DMS79 (cell line): ENCODE results near the gene CACNG4.
A peak's percentile ranks its signal among the peaks of the same experiment; 100 is the strongest.

ENCODE experiments used
- DNase-seq: peaks from one replicate; lab custom pipeline; 2025; lab: John Stamatoyannopoulos, UW

Gene CACNG4

DNA sequence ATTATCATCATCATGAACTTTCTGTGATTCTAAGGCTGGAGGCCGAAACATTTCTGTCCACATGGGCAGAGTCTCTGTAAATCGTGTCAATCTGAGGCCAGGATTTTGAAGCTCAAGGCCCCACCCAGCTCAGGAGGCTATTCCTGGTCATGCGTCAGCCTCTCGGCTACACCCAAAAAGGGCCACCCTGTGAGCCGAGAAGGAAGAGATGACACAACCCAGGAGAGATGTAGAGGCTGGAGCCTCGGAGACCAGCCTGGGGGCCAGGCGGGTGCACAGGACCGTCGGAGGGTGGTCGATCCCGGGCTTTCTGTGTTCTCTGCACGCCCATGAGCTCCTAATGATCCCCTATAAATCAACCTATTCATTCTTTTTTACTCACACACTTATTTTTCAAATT, 78.8 kb downstream of the CACNG4 start:
- no peak for DNase-seq

DNA sequence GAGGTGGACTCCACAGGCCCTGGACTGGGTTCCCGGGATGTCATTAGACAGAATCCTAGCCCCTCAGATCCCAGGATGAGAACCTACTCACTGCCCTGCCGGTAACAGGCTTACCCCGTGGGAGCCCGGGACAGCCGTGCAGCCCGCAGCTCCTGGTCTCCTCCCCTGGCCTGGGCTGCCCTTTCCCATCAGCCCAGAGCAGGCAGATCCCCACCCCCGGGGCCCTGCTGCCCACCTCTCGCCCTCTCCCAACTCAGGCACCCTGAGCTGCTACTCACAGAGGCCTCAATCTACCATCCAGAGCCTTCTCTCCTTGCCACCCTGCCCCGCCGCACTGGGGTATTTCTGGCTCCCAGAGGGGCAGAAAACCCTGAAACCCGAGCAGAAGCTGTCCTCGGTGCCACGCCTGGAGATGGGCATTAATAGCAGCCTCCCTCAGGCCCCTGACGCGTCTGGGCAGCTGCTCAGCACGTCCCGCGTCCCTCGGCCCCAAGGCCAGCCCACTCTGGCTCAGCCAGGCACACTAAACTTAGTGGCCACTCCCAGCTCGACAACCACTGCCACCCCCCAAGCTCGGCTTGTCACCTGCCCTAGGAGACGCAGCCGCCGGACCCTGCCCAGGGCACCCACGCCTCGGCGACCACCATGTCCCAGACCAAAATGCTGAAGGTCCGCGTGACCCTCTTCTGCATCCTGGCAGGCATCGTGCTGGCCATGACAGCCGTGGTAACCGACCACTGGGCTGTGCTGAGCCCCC, 79.7 kb downstream of the CACNG4 start, which contains the start of gene CACNG1:
TSS of gene CACNG1 (plus strand) at position 539 of the 757 bp plus-strand sequence. CDS start at position 646, 107 bp downstream.
- DNase-seq, result no peak

DNA sequence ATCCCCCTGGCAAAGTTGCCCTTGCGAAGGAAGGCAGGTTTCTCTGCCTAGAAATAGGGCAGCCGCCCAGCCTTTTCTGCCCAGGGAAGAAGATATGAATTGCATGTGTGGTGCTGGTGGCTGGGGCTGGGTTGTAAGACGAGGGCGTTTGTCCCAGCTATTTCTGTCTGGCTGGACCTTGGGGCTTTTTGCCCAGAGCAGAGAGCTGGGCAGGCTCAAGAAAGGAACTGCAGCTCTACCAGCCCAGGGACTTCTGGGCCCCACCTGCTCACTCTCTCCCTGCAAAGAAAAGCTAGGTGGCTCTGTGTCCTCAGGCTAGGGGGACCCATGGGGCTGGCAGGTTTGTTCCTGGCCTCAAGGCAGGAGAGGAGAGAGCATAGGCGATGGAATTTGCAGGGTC, 80.4 kb downstream of the CACNG4 start:
- DNase-seq, result no peak

DNA sequence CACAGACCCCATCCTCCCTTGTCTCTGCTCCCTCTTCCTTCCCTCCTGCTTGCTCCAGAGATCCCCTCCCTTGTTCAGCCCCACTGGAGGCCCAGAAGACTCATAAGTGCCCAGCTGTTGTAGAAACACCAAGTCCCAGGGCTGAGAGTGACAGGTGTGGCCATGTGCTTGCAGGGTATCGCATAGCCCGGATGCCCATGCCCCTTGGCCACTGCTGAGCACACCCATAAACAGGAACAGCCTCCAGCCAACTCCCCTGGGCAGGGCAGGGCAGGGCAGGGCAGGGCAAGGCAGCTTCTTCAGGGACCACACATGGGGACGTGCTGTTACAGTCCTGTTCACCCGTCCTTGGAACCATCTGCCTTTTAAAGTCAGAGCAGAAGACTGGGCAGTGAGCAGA, 81.9 kb downstream of the CACNG4 start:
- no peak for DNase-seq

DNA sequence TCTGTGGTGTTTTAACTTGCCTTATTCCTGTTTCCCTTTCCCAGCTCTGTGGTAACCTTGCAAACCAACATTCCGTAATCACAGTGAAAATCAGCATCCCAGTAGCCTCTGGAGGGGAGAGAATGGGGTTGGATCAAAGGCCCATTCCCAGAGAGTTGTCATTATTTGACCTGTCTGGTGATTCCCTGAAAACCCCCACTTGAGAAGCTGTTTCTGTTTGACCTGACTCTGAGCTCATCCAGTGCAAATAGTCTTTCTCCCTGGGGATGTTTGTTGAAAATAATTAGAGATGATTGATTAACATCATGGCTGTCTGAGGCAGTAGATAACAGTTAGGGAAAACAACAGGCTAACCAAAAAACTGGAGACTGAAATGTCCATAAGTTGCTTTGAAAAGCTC, 82.9 kb downstream of the CACNG4 start:
- no peak for DNase-seq

DNA sequence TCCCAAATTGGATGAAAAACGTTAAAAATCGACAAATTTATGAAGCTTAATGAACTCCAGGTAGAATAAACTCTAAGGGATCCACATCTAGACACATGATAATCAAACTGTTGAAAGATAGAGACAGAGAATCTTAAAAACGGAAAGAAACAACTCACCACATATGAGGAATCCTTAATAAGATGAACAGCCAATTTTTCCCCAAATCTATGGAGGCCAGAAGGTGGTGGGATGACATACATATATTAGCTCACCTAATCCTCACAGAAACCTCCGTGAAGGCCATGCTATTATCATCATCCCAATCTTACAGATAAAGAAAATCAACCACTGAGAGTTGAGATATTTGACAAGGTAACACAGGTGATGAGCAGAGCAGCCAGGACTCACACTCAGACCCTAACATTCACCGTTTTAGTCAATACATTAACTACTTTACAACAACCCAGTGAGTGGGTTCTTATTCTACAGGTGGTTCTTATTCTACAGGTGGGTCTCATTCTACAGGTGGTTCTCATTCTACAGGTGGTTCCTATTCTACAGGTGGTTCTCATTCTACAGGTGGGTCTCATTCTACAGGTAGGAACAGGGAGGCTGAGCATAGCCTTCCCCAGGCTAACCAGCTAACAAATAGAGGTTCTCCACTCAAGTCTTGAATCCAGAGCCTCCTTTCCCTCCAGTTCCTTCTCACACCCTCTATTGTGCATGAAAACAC, 84.7 kb downstream of the CACNG4 start:
- DNase-seq, result no peak

DNA sequence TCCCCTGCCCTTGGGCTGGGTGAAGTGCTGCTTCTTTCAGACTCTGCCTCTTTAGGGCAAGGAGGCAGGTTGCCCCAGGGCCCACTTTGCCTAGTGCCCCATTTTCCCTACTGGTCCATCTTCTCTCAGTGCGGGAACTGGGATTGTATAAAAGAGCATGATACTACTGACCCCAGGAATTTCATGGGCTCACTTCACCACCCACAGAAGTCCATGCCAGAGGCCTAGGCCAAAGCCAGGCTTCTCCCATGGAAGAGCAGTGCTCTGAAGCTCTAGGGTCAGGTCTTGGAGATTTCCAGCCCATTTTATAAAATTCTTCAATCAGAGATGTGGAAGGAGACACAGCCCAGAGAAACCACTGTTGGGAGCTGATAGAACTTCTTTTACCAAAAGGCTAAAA, 85.6 kb downstream of the CACNG4 start:
- no peak for DNase-seq

DNA sequence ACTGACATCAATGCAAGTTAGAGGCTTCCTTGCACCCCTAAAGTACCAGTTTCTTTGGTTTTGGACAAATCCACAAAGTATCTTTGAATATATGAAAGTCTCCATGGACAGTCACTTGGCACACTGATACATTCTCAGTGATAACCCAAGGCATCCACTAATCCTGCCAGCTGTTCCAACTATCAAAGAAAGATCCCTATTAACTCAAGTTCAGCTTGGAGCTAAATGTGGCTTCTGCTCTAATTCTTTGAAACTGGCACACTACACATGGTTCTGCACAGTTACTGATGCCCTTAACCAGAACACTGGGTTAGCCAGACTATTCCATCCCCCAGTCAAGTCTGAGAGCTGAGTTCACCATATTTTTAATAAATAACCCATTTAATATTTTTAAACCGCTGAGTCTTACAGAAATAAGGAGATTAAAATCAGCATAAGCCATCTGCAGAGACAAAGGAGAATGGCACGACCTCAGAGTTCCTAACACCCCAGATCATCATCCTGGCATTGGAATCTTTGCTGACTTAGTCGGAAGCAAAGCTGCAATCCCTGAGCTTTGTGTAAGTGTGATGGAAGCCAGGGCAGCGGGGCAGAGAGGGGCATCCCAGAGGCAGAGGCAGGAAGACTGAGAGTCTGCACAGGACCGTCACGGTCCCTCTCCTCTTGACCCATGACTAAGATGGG, 86.1 kb downstream of the CACNG4 start:
- no peak for DNase-seq

DNA sequence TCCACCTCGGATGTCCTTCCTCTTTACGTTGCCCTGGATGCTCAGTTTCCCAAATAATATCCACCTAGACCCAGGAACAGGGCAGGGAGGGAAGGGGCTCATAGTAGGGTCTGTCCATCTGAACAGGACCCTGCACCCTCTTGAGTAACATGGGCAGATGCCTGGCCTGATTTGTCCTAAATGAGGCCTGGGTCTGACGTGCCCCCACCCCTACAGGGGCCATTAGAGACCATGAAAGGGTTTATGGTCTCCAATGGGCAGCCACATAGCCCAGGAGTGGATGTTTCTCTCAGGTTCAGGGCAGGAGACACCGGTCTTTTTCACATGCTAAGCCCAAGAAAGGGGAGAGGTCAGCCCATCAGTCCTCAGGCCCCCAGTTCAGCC, 86.6 kb downstream of the CACNG4 start:
- DNase-seq, result no peak

DNA sequence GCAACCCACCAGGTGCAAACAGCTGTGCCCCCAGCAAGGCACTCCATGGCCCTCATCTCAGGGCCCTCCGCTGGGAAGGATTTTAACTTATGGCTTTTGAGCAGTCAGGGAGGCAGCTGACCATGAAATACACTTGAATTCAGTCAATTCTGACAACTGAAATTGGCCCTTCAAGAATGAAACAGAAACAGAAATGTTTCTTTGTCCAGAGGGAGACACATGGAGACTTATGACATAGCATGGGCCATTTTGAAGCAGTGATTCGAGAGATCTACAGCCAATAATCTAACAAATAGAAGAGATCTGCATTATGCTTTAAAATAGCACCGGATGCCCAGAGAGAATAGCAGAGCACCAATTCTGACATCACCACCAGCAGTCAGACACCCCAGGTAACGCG, 87.3 kb downstream of the CACNG4 start:
- DNase-seq, result peak; percentile 51

DNA sequence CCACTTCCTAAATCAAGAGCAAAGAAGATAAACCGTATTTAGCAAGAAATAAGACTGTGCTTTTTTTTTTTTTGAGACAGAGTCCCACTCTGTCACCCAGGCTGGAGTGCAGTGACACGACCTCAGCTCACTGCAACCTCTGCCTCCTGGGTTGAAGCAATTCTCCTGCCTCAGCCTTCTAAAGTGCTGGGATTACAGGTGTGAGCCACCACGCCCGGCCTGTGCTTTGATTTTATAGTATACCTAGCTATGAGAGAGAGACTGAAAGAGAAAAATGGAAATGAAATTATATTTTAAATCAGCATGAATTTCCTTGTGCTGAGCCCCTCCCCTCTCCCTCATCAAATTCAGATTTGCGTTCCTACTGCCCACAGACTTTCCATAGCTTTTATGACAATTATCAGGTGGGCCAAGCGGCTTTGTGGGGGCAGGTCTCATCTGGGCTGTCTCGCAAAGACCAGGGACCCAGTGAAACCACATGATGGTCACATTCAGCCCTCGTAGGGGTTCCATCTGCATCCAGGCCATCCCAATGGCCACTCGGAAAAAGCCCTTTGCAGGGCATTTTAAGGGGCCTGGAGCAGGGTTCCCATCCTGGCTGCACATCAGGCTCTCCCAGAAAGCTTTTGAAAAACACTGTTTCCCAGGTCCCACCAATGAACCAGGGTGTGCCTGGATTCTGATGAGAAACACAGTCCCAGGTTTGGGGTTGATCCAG, 88.4 kb downstream of the CACNG4 start:
- DNase-seq, result no peak

DNA sequence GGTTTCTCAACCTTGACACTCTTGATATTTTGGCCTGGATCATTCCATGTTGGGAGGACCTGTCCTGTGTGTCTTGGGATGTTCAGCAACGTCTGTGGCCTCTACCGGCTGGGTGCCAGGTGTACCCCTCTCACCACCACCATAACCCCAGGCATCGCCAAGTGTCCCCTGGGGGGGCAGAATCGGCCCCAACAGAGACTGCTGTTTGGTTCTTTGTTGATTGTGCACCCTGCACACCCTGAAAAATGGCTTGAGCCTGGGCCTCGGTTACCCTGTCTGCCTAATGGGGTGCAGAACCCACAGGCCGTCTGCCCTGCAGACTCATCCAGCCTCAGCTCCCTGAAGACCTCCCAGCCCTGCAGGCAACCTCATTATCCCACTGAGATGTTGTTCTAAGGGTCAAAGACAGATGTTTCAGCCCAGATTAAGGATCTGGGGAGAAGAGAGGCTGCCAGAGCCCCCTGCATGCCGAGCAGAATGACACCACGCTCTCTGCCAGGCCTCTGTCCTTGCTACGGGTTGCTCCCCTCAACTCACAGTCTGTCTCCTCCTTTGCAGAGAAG, 89.0 kb downstream of the CACNG4 start:
- DNase-seq, result no peak

DNA sequence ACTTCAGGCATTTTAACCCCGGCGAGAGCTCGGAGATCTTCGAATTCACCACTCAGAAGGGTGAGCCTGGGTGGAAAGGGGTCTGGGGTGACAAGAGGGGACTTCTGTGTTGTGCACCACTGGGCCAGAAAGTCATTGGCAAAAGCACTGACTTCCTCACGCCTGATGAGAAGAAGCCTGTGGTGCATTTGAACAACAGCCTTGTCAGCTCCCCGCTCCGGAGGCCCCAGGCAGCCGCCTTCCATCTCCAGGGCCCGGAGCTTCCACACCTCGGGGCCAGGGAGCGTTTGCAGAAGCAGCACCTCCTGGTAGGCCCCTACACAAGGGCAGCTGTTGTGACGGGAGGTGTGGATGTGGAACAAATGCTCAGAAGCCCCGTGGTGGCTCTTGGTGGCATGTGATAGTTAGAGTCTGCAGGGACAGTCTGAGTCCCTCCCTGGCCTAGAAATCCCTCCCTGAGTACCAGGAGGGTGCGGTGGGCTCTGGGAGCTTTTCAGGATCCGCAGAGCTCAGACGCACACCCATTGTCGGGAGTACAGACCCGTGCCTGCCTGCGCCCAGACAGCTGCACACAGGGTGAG, 89.6 kb downstream of the CACNG4 start:
- DNase-seq, result no peak

DNA sequence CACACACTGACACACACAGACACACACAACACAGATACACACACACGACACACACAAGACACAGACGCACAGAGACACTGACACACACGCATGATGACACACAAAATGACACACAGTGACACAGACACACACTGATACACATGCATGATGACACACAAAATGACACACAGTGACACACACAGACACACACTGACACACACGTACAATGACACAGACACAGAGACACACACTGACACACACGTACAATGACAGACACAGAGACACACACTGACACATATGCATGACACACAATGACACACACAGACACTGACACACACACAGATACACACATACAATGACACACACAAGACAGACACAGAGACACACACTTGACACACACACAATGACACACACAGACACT, 90.1 kb downstream of the CACNG4 start:
- DNase-seq, result no peak

DNA sequence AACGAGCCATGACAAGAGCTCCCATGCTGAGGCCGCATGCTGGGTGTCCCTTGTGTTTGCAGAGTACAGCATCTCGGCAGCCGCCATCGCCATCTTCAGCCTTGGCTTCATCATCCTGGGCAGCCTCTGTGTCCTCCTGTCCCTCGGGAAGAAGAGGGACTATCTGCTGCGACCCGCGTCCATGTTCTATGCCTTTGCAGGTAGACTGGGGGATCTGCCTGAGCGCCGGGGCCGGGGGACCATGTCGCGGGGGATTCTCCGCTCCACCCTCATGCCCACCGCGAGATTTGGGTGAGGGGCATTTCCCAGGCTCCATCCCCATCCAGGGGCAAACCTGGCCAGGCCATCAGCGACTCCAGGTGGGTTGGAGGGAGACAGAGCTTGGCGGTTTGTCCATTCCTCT, 90.5 kb downstream of the CACNG4 start:
- no peak for DNase-seq

DNA sequence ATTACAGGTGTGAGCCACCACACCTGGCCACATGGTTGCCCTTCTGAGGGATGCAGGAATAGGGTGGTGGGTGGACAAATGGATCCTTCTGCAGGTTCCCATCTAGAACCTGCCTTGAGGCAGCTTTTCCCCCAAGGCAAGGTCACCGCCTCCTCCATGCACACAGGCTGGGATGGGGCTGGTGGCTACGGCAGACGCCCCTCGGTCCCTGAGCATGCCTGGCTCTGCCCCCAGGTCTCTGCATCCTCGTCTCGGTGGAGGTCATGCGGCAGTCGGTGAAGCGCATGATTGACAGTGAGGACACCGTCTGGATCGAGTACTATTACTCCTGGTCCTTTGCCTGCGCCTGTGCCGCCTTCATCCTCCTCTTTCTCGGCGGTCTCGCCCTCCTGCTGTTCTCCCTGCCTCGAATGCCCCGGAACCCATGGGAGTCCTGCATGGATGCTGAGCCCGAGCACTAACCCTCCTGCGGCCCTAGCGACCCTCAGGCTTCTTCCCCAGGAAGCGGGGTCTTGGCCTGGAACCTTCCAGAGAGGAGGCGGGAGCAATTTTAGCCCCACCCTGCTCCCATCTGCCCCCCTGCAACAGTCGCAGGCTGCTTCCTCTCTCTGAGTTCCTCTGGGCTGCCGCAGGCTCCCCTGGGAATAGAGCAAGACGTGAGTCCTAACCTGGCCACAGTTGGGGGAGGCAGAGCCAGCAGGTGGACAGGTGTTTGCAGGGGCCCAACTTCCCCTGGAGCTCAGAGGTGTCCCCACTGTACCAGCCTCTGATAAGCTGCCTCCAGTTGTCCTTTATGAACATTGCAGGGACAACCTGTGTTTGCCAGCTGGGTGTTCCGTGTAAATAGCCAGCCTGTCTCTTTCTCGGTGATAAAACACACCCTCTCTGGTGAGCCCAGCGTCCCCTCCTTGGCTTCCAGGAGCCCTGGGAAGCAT, 91.6 kb downstream of the CACNG4 start:
- DNase-seq, result no peak

DNA sequence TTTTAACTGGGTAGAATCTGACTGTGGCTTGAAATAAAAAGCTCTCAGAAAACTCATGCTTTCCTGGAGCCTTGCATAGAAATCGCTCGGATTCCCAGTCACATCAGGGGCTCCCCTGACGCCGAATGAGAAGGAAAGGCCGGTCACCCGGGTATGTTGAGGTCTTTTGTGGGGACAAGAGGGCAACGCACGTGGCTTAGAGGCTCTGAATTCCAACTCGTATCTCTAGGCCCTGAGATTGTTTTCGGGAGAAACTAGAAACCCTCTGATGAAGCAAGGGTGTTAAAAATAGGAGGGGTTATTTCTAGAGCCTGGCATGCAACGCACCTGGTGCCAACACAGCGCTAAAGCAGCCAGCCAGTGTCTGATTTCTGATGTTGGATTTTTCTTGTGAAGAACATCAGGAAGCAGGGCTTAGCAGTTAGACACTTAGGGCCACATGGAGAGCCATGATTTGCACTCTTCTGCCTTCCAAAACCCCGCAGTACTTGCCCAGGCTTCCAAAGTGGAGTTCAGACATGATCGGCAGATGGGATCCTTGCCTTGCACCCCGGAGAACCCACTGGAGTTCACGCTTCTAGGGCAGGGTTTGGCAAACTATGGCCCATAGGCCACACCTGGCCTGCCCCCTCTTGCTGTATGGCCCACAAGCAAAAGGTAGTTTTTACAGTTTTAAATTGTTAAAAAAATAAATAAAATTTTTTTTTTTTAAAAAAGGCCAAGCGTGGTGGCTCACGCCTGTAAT, 92.4 kb downstream of the CACNG4 start:
- DNase-seq, result no peak

DNA sequence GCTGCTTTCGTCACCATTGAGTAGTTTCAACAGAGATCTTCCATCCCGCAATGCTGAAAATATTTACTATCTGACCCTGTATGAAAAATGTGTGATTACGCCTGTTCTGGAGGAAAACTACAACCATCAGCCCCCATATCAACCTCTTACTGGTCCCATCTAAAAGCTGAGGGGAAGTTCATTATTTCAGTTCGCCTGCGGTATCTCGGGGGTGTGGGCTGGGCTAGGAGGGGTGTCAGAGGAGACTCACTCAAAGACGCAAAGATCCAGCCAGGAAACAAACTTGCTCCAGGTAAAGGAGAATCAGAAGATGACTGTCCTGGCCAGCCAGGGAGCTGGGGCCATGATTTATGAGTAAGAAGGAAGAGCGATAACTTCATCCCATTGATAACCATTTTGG, 93.5 kb downstream of the CACNG4 start:
- DNase-seq, result no peak

DNA sequence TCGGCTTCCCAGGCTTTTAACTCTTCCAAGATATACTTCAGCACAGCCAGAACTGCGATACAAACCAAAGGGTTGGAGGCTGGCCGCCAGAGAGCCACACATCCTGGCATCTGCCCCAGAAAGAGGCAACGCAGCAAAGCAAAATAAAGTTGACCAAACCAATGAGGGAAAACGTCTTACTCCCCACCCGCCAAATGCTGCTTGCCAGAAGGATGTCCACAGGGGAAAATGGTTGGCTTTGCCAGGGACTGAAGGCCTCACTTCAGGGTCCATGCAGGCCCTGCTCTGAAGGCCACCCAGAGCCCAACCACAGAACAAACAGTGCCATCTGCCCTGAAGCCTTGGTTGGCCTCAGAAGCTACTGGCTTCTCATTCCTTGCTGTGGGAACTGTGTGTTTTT, 94.9 kb downstream of the CACNG4 start:
- DNase-seq, result no peak

DNA sequence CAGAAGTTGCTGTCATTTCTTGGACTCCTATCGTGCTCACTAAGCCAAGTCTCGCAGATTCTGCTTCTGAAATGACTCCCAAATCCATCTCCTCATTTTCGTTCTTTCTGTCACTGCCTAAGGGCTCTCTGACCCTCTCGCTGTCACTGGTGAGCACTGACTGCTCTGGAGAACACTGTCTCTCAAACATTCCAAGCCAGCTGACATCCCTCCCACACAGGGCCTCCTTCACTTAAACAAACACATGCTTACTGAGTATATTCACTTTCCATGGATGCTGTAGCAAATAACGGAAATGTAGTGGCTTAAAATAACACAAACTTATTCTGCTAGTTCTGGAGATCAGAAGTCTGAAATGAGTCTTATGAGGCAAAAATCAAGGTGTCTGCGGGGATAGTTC, 98.6 kb downstream of the CACNG4 start:
- no peak for DNase-seq
